ENCODE results near the gene SUMO3.

Gene SUMO3

DNA sequence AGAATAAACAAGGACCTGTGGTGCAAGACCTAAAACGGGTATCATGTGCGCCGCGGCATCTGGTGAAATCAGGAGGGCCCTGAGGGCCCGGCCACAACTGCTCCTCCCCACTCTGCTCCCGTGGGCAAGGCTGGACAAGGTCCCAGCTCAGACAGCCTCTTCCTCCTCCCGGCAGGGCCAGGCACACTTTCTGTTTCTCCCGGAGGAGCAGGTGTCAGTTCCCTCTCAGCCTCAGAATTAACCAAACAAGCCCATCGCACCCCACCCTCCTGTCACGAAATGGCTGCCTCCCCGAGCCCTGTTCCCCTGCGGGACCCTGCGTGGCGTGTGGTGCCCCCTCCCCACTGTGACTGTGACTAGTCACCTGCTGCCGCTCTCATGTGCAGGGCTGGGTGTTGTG is 40.4 kb upstream of the SUMO3 start:
- no peaks in the 10 kb centered on the region for H3K4me1 ChIP-seq (ENCODE audit: low read length)
- peaks cover 32% of the 10 kb centered on the region for H3K79me2 ChIP-seq (ENCODE audit: low read length)
- TF ChIP-seq CTCF (IDR thresholded peaks at IDR 0.05; ENCODE audit: low read length) (no peak), EZH2 (optimal IDR thresholded peaks at IDR 0.05; ENCODE audit: low read depth, low read length) (no peak), EZH2phosphoT487 (IDR thresholded peaks at IDR 0.05; ENCODE audit: low read length) (no peak)
- no peak overlapping the region for H3K9ac ChIP-seq (ENCODE audit: low read length)
- H3K4me2 ChIP-seq (ENCODE audit: low read depth, low read length), result no peak overlapping the region
- H3K27ac ChIP-seq (ENCODE audit: low read length), result no peak overlapping the region
- DNase-seq, result no peak
- no peaks in the 10 kb centered on the region for H4K20me1 ChIP-seq (ENCODE audit: insufficient read depth, low read length)
- H3K36me3 ChIP-seq (replicated peaks; ENCODE audit: insufficient read depth, low read length), result no peaks in the 10 kb centered on the region
- H3K9me3 ChIP-seq (replicated peaks; ENCODE audit: insufficient read depth, low read length), result no peaks in the 10 kb centered on the region
- no peaks in the 10 kb centered on the region for H3K27me3 ChIP-seq (replicated peaks; ENCODE audit: insufficient read depth, low read length)
- H3K4me3 ChIP-seq (ENCODE audit: low read length), result no peak overlapping the region
- H3F3A ChIP-seq (ENCODE audit: insufficient read depth, low read length), result no peaks in the 10 kb centered on the region
- no peak overlapping the region for H2AFZ ChIP-seq (ENCODE audit: low read length)
- H3K9me2 ChIP-seq (replicated peaks; ENCODE audit: insufficient read depth, low read length), result no peaks in the 10 kb centered on the region

DNA sequence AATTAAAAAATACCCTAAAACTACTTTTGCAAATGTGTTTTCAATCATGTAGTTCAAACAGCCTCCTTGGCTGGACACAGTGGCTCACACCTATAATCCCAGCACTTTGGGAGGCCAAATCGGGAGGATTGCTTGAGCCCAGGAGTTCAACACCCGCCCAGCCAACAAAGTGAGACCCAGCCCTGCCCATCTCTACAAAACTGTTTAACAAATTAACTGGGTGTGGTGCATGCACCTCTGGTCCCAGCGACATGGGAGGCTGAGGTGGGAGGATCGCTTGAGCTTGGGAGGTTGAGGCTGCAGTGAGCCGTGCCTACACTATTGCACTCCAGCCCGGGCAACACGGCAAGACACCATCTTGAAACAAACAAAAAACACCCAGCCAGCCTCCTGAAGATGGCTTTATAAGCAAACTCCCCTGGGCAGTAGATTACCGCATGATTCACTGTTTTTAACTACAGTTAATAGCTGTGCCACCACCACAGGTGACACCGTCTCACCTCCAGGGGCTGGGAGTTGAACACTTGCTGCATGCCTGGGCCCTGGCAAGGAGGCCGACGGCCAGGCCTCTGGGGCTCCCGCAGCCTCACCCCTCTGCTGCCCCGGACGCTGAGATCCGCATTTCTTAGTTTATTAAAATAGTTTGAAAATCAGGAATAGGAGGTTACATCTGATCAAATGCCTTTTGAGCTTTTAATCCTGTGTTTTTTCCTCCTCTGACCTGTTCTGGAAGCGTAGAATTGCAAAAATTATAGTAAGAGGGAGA is 39.4 kb upstream of the SUMO3 start:
- Histone ChIP-seq H3F3A (ENCODE audit: insufficient read depth, low read length) (no peaks in the 10 kb centered on the region), H3K27ac (ENCODE audit: low read length) (no peak overlapping the region), H2AFZ (ENCODE audit: low read length) (no peak overlapping the region), H3K4me2 (ENCODE audit: low read depth, low read length) (no peak overlapping the region), H3K79me2 (ENCODE audit: low read length) (peaks cover 22% of the 10 kb centered on the region), H4K20me1 (ENCODE audit: insufficient read depth, low read length) (no peaks in the 10 kb centered on the region), H3K27me3 (replicated peaks; ENCODE audit: insufficient read depth, low read length) (no peaks in the 10 kb centered on the region), H3K9me2 (replicated peaks; ENCODE audit: insufficient read depth, low read length) (no peaks in the 10 kb centered on the region), H3K4me1 (ENCODE audit: low read length) (no peaks in the 10 kb centered on the region), H3K4me3 (ENCODE audit: low read length) (no peak overlapping the region), H3K36me3 (replicated peaks; ENCODE audit: insufficient read depth, low read length) (no peaks in the 10 kb centered on the region), H3K9me3 (replicated peaks; ENCODE audit: insufficient read depth, low read length) (no peaks in the 10 kb centered on the region), H3K9ac (ENCODE audit: low read length) (no peak overlapping the region)
- TF ChIP-seq CTCF (IDR thresholded peaks at IDR 0.05; ENCODE audit: low read length) (no peak), EZH2phosphoT487 (IDR thresholded peaks at IDR 0.05; ENCODE audit: low read length) (no peak), EZH2 (optimal IDR thresholded peaks at IDR 0.05; ENCODE audit: low read depth, low read length) (no peak)
- DNase-seq, result no peak

GRCh38 chr21:44856131-44856530 is 38.3 kb upstream of the SUMO3 start:
- H3K9ac ChIP-seq (ENCODE audit: low read length), result no peak overlapping the region
- H3K79me2 ChIP-seq (ENCODE audit: low read length), result peaks cover 11% of the 10 kb centered on the region; the same call in 1 of the 2 replicates
- H3K9me3 ChIP-seq (replicated peaks; ENCODE audit: insufficient read depth, low read length), result no peaks in the 10 kb centered on the region
- no peaks in the 10 kb centered on the region for H3K27me3 ChIP-seq (replicated peaks; ENCODE audit: insufficient read depth, low read length)
- no peak for TF ChIP-seq CTCF (IDR thresholded peaks at IDR 0.05; ENCODE audit: low read length)
- TF ChIP-seq EZH2phosphoT487 (IDR thresholded peaks at IDR 0.05; ENCODE audit: low read length), result no peak
- H3K27ac ChIP-seq (ENCODE audit: low read length), result no peak overlapping the region
- no peaks in the 10 kb centered on the region for H3K9me2 ChIP-seq (replicated peaks; ENCODE audit: insufficient read depth, low read length)
- no peaks in the 10 kb centered on the region for H3K4me1 ChIP-seq (ENCODE audit: low read length)
- no peak overlapping the region for H3K4me3 ChIP-seq (ENCODE audit: low read length)
- no peaks in the 10 kb centered on the region for H3K36me3 ChIP-seq (replicated peaks; ENCODE audit: insufficient read depth, low read length)
- no peaks in the 10 kb centered on the region for H4K20me1 ChIP-seq (ENCODE audit: insufficient read depth, low read length)
- DNase-seq, result peak; percentile 4
- no peak overlapping the region for H2AFZ ChIP-seq (ENCODE audit: low read length)
- no peak overlapping the region for H3K4me2 ChIP-seq (ENCODE audit: low read depth, low read length)
- H3F3A ChIP-seq (ENCODE audit: insufficient read depth, low read length), result no peaks in the 10 kb centered on the region

All from MM.1S (cell line).